OCI-LY1 (cell line): ENCODE measurements around the gene VAT1.

Source experiments
- H2AFZ ChIP-seq: fragments of 200-600 bp; sonication (generic), shearing (Covaris generic); 2 replicates; pipeline ENCODE4 v1.6.0; 2014; ENCODE audit warnings: antibody characterized with exemption, mild to moderate bottlenecking, low read length
- H3F3A ChIP-seq: fragments of 200-600 bp; sonication (generic), shearing (Covaris generic); 2 replicates; pipeline ENCODE4 v1.6.0; 2014; ENCODE audit warnings: mild to moderate bottlenecking, antibody characterized with exemption, low read length, moderate library complexity; ENCODE audit not compliant: insufficient read depth
- H3K27ac ChIP-seq: fragments of 200-600 bp; sonication (generic); 2 replicates; pipeline ENCODE4 v1.5.1; 2014; ENCODE audit warnings: low read length, mixed run types, mild to moderate bottlenecking, low read depth; ENCODE audit not compliant: poor library complexity, severe bottlenecking
- H3K27me3 ChIP-seq: fragments of 200-600 bp; sonication (generic); 2 replicates; pipeline ENCODE4 v1.6.0; 2014; ENCODE audit warnings: antibody characterized with exemption, mild to moderate bottlenecking, low read length, moderate library complexity; ENCODE audit not compliant: insufficient read depth
- H3K36me3 ChIP-seq: fragments of 200-600 bp; sonication (generic); 2 replicates; pipeline ENCODE4 v1.6.1; 2014; ENCODE audit warnings: mild to moderate bottlenecking, antibody characterized with exemption, low read length, moderate library complexity, mixed read lengths; ENCODE audit not compliant: insufficient read depth
- H3K4me1 ChIP-seq: fragments of 200-600 bp; sonication (generic); 2 replicates; pipeline ENCODE4 v1.5.1; 2014; ENCODE audit warnings: mild to moderate bottlenecking, low read length, moderate library complexity; ENCODE audit not compliant: insufficient read depth, severe bottlenecking
- H3K4me2 ChIP-seq: fragments of 200-600 bp; sonication (generic), shearing (Covaris generic); 2 replicates; pipeline ENCODE4 v1.6.1; 2014; ENCODE audit warnings: low read length
- H3K4me3 ChIP-seq: fragments of 200-600 bp; sonication (generic); 2 replicates; pipeline ENCODE4 v1.5.1; 2014; ENCODE audit warnings: low read length, low read depth, mild to moderate bottlenecking, mixed read lengths; ENCODE audit not compliant: poor library complexity, severe bottlenecking
- H3K79me2 ChIP-seq: fragments of 200-600 bp; shearing (Covaris generic); 2 replicates; pipeline ENCODE4 v1.6.1; 2016; ENCODE audit warnings: mixed run types, low read length, mixed read lengths; ENCODE audit not compliant: insufficient read depth
- H3K9ac ChIP-seq: fragments of 200-600 bp; sonication (generic), shearing (Covaris generic); 2 replicates; pipeline ENCODE4 v1.6.1; 2014; ENCODE audit warnings: mild to moderate bottlenecking, low read length, mixed read lengths
- H3K9me2 ChIP-seq: fragments of 200-600 bp; sonication (generic), shearing (Covaris generic); 2 replicates; pipeline ENCODE4 v1.6.1; 2014; ENCODE audit warnings: low read depth, mild to moderate bottlenecking, low read length, mixed read lengths
- H3K9me3 ChIP-seq: fragments of 200-600 bp; shearing (Covaris generic); 2 replicates; pipeline ENCODE4 v1.6.1; 2014; ENCODE audit warnings: low read length, mixed read lengths
- H4K20me1 ChIP-seq: fragments of 200-600 bp; sonication (generic), shearing (Covaris generic); 2 replicates; pipeline ENCODE4 v1.6.0; 2016; ENCODE audit warnings: mild to moderate bottlenecking, low read length; ENCODE audit not compliant: insufficient read depth
- CTCF ChIP-seq: fragments of 200-600 bp; sonication (generic), shearing (Covaris generic); IDR thresholded peaks from 2 replicates; pipeline ENCODE4 v1.5.1; 2017; ENCODE audit warnings: mild to moderate bottlenecking, antibody characterized with exemption, low read length, moderate library complexity, mixed read lengths
- EZH2 ChIP-seq: fragments of 200-600 bp; sonication (generic), shearing (Covaris generic); IDR thresholded peaks from 2 replicates; pipeline ENCODE4 v1.8.0; 2017; ENCODE audit warnings: borderline replicate concordance, mixed run types, mild to moderate bottlenecking, antibody characterized with exemption, low read length, moderate library complexity, mixed read lengths

VAT1 gene

GRCh38 chr17:43031666-43032065, 9.5 kb upstream of the VAT1 start:
- Histone ChIP-seq H3K9me3 (no peaks in the 10 kb centered on the region), H3K79me2 (no peaks in the 10 kb centered on the region), H4K20me1 (no peaks in the 10 kb centered on the region), H3K27me3 (no peaks in the 10 kb centered on the region), H3K4me3 (no peak overlapping the region), H3K4me1 (no peaks in the 10 kb centered on the region), H3K9ac (no peak overlapping the region), H3F3A (no peaks in the 10 kb centered on the region), H3K9me2 (no peaks in the 10 kb centered on the region), H3K27ac (no peak overlapping the region), H3K4me2 (no peak overlapping the region), H3K36me3 (no peaks in the 10 kb centered on the region), H2AFZ (no peak overlapping the region)
- no peak for TF ChIP-seq EZH2
- TF ChIP-seq CTCF: no peak

- Histone ChIP-seq H3K27ac (no peak overlapping the region), H3K4me3 (no peak overlapping the region), H3K36me3 (no peaks in the 10 kb centered on the region), H2AFZ (no peak overlapping the region), H3K79me2 (no peaks in the 10 kb centered on the region), H3K4me2 (no peak overlapping the region), H4K20me1 (no peaks in the 10 kb centered on the region), H3K27me3 (no peaks in the 10 kb centered on the region), H3K9me2 (no peaks in the 10 kb centered on the region), H3F3A (no peaks in the 10 kb centered on the region), H3K9me3 (no peaks in the 10 kb centered on the region), H3K9ac (no peak overlapping the region), H3K4me1 (no peaks in the 10 kb centered on the region)
- TF ChIP-seq EZH2 (no peak), CTCF (no peak)
Observed at GRCh38 chr17:43030137-43030767, 8.1 kb upstream of the VAT1 start.

GRCh38 chr17:43028221-43028861, 6.2 kb upstream of the VAT1 start:
- no peaks in the 10 kb centered on the region for H3K79me2 ChIP-seq
- no peaks in the 10 kb centered on the region for H3K27me3 ChIP-seq
- no peaks in the 10 kb centered on the region for H3F3A ChIP-seq
- H3K27ac ChIP-seq: no peak overlapping the region
- H3K36me3 ChIP-seq: no peaks in the 10 kb centered on the region
- no peaks in the 10 kb centered on the region for H4K20me1 ChIP-seq
- TF ChIP-seq CTCF (no peak), EZH2 (no peak)
- H3K4me2 ChIP-seq: no peak overlapping the region
- H3K4me3 ChIP-seq: no peak overlapping the region
- no peak overlapping the region for H2AFZ ChIP-seq
- no peak overlapping the region for H3K9ac ChIP-seq
- H3K9me2 ChIP-seq: no peaks in the 10 kb centered on the region
- no peaks in the 10 kb centered on the region for H3K9me3 ChIP-seq
- peaks cover 8% of the 10 kb centered on the region for H3K4me1 ChIP-seq
